HG03139 (cell line): ENCODE results near the gene HPX.

Experiments
- ATAC-seq: cut with Tn5 transposase; IDR thresholded peaks from one replicate; pipeline ENCODE4 v1.9.1; 2021; ENCODE audit not compliant: unreplicated experiment

Gene HPX

DNA sequence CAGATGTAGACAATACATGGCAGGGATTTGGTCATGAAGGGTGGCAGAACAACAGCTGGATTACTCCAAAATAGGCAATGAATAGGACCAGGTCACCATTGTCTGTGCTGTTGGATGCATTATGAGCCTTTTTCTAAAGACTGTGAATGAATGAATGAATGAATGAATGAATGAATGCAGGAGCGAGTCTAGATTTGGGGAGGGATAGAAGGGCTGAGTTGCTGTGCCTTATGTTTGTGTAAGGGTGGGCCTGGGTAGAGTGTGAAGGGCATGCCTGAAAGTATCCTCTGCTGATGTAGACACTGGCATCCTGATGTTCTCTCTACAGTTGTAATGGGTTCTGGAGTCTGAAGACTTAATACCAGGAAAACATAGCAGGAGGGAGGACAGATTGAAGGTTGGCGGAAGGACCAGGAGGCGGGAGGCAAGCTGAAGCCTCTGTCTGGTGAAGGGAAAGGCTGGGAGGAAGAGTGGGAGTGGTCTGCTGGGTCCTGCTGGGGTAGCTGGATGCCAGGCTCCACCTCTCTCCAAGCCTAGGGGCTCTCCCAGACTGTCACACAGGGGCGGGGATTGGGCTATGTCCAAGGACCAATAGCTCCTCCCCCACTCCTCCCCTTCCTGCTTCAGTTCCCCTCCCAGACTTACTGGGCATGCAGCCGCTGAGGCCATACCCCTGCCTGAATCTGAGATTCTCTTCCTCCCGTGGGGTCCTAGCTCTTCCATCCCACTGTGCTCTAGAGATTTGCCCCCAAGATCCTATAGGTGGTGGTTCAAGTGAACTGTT, 28.1 kb upstream of the HPX start:
- peak; percentile 56 for ATAC-seq

GRCh38 chr11:6459099-6459450, 18.3 kb upstream of the HPX start:
- ATAC-seq = no peak

DNA sequence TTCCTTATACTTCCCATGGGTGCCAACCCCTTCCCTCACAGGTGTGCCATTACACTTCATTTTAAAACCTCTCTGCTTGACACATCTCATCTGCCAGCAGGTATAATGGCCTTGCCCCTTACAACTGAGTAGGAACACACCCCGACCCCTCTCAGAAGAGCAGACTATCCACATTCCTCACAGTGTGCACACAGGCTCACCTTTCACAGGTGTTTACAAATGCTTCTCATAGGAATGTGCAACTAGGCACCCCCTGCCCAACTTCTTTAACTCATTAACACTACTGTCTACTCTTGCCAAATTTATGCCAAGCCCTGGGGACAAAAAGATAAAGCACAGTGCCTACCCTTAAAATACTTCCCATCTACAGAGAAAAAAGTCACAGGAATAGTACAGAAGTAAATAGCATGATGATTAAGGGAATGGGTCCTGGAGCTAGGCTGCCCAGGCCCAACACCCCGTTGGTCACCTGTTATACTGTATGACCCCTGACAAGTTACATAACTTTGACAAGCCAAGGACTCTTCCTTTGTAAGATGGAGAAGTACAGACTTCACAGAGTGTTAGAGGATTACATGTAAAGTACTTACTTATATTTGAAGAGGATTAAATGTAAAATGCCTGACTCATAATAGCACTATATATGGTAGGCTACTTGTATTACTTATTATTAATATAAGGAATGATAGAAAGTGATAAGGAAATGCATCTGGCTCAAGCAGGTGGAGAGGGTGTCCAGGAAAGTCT, 17.7 kb upstream of the HPX start:
- no peak for ATAC-seq

- no peak for ATAC-seq
These were observed 17.0 kb upstream of the HPX start for GRCh38 chr11:6457581-6458320.

DNA sequence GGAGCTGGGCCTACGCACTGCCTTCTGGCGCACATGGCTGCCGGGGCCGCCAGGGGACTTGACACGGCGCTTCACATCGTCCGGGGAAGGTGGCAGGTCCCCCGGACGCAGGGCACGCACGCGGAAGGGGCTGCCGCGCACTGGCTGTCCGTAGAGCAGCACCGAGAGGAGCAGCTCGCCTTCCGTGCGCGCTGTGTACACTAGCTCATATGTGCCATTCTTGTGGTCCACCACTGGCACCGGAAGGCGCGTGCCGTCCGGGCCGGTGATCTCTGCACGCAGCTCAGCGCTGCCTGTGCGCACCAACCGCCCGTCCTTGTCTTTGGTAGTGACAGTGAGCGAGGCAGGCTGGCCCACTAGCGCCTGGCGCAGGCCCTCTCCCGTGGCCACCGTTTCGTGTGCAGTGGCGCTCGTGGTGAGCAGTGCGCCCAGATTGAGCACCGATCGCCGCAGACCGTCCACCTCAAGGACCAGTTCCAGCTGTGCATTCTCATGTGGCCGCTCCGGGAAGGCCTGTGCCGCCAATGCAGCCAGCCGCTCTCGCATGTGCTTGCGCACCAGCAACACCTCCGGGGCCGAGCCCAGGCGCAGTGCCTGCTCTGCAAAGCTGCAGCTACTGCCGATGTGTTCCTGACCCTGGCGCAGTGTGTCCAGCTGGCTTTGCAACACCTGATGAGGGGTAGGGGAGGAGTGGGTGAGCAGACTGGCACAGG, 15.7 kb upstream of the HPX start:
- no peak for ATAC-seq

- no peak for ATAC-seq
These were observed 14.3 kb upstream of the HPX start for GRCh38 chr11:6455070-6455469.

- ATAC-seq = no peak
These were observed 12.4 kb upstream of the HPX start for GRCh38 chr11:6453152-6453551.

DNA sequence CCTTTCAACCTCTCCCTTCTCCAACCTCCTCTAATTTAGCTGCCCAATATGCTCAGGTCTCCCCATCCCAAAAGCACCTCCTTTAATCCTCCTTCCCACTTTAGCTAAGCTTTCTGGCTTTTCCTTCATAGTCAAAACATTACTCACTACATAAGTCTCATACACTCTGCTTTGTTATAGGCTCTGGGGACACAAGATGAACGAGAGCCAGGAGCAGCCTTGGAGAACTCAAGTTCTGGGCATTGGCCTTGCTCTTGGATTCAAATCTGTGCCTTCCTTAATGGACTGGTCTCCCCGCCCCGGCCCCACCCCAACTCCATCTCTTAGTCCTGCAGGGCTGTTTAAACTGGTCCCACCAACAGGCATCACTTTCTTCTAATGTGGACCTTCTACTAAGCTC, 11.4 kb upstream of the HPX start:
- ATAC-seq = no peak

GRCh38 chr11:6448574-6448973, 7.8 kb upstream of the HPX start:
- ATAC-seq = no peak

DNA sequence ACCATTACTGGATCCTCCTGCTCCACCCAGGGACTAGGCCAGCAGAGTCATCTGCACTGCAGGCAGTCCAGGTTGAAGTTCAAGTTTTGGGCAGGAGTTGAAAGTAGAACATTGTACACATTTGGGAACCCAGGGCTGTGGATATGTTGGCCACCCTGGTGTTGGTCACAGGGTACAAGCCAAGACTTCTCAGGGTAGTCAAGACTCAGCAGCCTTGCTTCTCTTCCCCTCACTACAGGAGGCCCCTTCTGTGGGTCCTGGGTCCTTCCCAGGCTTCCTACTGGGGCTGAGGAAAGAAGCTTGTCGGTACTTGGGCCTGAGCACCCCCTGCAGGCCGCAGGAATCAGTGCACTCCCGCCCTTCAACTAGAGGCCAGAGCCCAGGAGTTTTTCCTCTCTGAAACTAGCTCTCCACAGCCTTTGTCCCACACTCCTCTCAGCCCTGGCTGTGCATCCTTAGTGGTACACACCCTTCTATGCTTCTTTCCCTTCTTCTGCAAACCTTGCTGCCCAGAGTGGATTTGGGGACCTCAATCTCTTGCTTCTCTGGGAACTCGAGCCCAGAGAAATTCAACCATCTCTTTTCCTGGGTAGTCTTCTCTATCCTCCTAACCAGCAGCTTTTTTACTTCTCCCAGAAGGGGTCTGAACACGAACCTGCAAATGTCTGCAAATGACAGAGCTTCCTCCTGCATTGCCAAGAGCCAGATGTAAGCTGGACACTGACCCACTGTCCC, 2.6 kb upstream of the HPX start:
- peak; percentile 73 for ATAC-seq

- ATAC-seq = no peak
These were observed 1.7 kb upstream of the HPX start for GRCh38 chr11:6442441-6442840.

GRCh38 chr11:6438979-6439571, 1.7 kb downstream of the HPX start:
- no peak for ATAC-seq

- ATAC-seq = no peak
These were observed 2.8 kb downstream of the HPX start for GRCh38 chr11:6437993-6438392.

- no peak for ATAC-seq
These were observed 3.4 kb downstream of the HPX start for GRCh38 chr11:6437423-6437822.

- ATAC-seq = no peak
These were observed 6.7 kb downstream of the HPX start for GRCh38 chr11:6433998-6434660.

DNA sequence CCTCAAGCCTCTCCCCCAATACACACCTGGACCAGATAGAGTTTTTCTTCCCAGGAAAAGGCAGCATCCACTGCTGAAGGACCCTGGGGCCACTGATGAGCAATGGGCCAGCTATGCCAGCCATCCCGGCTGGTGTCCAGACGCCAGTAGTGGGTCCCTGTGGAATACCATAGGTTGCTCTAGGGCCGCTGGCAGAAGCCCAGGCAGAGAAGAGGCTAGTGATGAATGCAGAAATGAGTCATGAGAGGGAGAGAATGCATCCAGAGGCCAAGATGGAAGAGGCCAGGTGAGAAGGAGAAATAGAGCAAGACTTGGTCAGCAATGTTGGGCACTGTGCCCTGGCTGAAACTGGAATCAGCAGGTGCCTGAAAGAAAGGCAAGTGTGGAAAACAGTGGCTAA, 8.9 kb downstream of the HPX start:
- ATAC-seq = no peak

DNA sequence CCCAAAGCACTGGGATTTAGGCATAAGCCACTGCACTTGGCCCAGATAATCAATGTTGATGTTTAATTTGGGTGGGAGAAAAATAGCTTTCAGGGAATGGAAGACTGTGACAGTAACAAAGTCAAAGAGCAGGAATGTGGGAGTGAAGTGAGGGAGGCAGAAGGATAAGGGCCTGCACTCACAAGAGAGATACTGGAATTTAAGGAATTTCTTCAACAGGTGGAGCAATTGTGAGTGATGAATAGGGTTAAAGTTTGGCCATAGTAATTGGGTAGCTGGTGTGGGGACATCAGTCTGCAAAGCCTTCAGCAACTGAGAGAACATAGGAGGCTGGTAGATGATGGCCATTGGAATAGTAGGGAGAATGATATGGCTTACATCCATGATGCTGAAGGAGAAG, 13.3 kb downstream of the HPX start:
- ATAC-seq = no peak

GRCh38 chr11:6420677-6421076, 20.1 kb downstream of the HPX start:
- no peak for ATAC-seq

DNA sequence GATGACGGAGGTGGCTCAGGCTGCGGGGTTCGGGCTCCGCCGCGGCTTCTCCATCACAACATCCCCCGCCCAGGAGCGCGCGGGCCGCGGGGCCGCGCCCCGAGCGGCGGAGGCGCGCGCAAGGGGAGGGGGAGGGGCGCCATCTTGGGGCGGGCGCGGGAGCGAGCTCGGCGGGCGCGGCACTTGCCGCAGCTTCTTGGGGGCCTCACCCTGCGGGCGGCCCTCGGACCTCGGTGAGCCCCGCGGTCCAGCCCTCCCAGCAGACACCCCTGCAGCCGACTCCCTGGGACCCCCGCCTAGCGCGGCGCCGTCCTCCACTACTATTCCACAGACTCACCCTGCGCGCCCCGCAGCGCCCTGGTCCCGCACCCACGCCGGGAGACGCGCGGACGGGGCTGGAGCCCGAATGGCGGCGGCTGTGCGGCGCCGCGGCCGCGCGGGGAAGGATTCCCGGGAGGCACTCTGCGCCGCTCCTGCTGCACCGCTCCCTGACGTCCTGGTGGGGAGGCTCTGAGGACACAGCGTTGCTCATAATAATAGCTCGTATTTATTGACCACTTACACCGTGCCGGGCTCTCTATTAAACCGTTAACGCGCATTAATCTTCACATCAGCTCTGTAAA, 21.7 kb downstream of the HPX start, which contains the start of gene APBB1:
Gene APBB1 (minus strand): TSS at position 86 of the 623 bp plus-strand sequence. CDS start 7,747 bp downstream, outside the sequence.
- no peak for ATAC-seq
